Activated CD4-positive, alpha-beta T cell treated with anti-CD3 and anti-CD28 coated beads, Interleukin-2, Interleukin-6, amounts not matched to agents 100 ng/mL and 50 ng/mL, durations not matched to agents 16 hours and 8 hours (primary cell): ENCODE measurements around the gene DCP1B.

Experiments used
- DNase-seq: peaks from one replicate; pipeline ENCODE4 v3.0.0-alpha.2; 2020

Gene DCP1B

DNA sequence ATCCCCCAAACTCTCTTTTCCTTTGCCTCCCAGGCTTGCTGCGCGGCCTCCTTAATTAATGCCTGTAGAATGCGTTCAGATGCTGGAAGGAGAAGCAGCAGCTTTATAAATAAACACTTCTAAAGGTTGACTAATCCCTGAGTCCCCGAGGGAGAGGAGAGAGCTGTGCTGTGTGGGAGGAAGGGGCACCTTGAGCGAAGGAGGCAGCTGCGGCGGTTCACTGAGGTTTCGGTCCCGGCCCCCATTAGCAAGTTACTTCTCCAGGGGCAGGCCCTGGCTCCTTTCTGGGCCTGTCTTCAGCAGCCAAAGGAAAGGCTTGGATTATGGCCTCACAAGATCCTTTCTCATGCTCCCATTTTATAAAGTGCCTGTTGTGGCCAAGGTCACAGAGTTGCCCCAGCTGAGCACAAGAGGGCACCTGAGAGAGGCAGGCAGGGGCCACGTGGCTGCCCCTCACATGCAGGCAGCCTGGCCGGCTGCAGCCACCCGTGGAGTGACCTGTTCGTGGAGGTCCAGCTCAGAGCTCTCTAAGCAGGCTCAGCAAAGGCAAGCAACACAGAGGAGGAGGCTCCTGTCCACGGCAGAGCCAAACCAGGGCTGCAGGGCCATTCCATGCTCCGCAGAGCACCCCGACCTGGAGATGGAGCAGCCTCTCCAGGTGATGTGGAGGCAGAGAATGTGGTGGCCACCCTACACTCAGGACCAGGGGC, 70.8 kb downstream of the DCP1B start:
- DNase-seq = no peak

DNA sequence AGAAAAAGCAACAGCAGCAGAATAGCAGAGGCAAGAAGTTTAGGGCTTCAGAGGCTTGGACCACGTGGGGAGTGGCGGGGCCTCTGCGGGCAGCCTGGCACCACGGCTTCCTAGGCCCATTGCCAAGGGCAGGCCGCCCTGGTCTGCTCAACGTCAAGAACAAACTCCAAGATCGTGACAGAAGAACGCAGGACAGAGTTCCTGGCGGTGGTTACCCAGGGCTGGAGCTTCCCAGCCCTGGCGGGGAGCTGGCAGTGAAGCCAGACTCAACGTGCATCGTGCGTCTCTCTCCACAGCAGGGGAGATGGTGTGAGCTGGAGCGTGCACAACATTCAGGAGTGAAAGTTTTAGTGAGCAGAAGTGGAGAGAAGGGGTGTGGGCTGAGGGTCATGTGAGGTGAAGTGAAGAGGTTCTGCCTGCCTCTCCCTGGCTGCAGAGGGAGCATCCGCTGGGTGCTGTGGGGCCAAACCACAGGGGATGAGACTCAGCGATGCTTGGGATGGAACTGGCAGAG, 71.9 kb downstream of the DCP1B start:
- no peak for DNase-seq

DNA sequence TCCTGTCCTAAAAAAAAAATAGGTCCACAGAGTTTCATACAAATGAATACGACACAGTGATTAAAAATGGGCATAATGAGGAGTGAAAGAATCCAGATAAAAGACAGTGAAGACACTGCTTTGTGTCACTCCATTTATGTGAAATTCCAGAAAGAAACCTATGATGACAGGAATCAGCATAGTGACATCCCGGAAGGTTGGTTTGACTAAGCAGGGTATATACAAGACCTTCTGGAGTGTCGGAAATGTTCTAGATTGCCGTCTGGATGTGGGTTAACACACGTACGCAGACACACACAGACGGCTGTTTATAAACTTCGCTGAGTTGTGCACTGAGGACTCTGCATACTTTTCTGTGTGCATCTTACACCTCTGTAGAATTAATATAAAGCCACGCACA, 72.6 kb downstream of the DCP1B start:
- DNase-seq = no peak

DNA sequence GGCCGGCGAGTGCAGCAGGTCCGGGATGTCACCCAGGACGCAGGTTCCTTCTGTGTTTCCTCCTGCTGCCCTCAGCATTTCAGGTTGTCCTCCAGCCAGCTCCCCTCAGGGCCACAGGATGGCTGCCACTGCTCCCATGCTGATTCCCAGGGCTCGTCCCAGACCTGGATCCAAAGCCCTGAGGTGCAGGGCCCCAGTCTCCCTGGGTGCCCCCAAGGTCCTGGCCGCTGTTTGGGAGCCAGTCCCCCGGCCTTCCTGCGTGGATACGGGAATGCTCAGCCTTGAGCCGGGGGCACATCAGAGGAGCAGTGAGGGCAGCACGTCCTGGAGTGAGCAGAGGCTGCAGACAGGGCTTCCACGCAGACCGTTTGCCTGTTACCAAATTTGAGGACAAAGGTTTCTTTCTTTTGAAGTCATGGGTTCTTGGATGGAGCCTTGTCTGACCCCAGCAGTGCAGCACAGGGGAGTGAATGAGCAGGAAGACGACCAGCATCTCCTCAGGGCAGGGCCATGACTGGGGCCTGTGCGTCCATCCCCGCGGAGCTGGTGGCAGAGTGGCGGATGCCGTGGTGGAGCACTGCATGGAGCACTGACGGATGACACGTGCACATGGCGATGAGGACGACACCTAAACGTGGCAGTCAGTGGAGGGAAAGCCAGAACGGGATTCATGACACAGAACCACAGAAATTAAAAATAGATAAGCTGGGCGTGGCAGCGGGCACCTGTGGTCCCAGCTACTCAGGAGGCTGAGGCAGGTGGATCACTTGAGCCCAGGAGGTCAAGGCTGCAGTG, 73.3 kb downstream of the DCP1B start:
- DNase-seq = no peak

DNA sequence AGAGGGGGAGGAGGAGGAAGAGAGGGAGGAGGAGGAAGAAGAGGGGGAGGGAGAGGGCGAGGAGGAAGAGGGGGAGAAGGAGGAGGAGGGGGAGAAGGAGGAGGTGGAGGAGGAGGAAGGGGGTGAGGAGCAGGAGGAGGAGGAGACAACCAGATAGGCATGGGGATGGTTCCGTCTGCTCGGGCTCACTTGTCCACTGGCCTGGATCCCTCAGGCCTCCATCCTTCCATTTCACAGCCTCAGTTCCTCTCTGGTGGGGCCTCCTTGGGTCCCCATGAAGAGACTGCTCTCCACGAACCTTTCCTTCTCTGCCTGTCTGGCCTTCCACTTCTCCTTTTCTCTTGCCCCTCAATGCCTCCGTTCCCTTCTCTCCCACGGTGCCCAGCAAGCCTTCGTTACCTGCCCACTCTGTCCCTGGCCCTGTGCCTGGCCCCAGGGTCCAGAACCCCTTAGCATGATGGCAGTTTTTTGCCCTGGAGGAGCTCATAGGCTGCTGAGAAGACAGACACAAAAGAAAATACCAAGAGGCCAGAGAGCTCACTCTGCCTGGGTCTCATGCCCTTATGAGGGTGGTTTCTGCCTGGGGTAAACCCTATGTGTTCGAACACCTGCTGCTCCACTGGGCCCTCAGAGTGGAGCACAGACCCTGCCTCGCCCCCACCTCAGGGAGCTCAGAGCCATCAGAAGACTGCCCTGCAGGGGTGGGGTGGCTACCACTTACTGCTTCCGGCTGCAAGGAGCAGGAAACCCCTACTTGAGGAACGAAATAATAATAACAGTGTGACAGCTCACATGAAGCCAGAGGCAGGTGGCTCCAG, 74.1 kb downstream of the DCP1B start:
- no peak for DNase-seq

DNA sequence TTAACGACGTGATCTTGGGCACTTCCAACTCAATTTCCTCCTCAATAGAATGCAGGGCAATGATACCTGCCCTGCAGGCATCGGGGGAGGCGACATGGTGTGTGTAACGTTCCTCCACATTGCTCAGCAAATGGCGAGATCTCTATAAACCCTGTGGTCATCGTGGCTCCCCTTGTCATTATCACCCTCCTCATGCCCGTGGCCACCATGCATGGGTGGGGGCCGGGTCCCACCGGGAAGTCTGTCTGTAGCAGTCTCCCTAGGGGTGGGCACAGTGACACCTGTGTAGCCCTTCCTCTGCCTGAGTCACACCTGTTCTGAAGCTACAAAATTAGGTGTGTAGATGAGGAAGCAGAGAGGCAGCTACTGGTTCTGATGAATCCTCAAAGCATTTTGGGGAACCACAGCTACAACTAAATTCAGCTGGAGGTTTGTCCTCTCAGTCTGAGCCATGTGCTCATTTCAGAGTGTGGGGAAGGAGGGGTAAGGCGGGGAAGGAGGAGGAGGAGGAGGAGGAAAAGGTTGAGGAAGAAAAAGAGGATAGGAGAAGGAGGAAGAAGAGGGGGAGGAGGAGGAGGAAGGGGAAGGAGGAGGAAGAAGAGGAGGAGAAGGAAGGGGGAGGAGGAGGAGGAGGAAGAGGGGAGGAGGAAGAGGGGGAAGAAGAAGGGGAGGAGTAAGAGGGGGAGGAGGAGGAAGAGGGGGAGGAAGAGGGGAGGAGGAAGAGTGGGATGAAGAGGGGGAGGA, 74.8 kb downstream of the DCP1B start:
- DNase-seq = no peak

DNA sequence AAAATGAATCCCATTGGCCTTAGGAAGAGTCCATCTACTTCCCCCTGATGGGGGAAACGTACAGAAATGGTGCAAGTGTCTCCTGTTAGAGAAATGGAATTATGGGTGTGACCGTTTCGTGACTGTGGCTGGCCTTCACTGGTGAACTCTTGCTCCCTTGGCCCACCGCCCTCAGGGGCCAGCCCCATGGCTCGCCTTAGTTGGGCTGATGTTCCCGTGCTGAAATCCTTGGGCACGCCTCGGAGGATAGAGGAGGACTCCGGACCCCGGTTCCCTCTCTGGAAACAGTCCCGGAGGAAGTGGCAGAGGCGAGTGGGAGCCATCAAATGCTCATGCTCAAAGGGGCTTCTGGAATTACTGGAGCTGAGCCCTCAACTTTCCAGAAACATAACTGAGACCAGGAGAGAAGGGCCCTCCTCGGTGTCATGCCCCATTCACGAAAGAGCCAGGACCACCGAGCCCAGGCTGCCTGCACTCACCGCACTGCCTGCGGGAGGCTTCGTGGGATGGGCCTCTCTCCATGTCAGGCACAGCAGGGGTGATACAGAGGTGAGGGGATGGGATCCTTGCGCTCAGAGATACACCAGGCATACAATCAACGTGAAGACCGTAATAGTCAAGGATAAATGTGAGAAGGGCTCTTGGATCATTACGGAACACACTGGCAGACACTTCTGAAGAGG, 75.7 kb downstream of the DCP1B start:
- DNase-seq = no peak

DNA sequence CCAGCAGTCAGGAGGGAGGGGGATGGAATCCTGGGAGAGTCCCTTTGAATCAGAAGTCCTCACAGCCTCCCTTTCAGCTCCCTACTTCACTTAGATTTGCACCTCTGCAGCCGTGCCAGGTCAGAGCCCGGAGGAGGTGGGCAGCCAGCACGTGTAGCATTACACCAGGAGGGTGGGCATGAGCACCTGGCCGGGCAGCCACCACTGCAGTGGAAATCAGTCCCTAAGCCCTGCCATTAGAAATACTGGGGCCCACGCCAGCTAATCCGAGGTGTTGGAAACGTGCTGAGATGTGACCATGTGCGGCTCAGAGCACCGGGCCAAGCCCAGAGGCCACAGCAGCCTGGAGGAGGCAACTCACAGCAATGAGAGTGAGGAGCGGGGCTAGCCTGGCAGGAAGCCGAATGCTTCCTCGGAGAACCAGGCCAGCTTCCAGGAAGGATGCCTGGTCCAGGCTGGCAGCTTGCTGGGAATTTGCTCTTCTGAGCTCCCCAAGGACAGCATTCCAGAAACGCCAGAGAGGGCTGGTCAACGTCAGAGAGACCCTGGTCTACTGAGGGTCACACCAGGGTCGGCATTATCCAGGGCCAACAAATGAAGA, 76.4 kb downstream of the DCP1B start:
- no peak for DNase-seq

DNA sequence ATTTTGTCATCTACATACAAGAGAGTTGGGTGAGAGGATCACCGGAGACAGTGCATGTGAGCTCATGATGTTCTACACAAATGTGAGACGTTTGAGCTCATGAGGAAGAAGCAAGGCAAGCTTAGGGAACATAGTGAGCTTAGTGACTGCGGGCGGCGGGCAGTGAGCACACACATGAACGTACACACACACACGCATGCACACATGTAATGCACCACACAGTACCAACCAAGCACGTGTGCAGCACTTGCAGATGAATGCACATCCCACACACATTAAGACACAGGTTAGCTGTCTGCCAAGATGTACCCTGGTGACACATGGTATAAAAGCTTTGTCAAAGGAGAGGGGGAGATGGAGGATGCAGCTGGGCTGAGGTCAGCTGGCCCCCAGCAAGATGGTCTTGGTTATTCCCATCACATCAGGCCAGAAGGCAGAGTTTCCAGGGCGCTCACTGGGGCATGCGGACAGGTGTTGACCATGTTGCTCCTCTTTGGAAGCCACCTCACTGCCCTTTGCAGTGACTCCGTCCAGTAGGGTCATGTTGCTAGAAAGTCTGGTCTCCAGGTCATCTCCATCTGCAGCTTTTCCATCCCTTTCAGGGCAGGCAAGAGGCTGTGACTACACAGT, 77.1 kb downstream of the DCP1B start:
- DNase-seq = no peak

DNA sequence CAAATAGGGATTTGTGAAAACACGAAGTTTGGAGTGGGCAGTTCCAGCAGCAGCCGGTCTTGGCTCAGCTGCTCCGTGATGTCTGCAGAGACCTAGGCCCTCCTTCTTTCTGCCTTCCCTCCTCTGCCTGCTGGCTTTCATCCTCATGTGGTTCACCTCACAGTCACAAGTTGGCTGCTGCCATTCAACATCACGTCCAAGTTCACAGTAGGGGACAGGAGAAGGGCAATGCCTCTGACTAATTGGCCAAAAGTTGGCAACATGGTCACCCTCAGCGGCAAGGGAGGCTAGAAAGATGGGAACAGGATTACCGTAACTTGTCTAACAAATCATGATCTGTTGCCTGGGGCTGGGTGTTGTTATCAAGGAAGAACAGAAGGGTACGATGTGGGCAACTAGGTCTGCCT, 78.0 kb downstream of the DCP1B start:
- no peak for DNase-seq

DNA sequence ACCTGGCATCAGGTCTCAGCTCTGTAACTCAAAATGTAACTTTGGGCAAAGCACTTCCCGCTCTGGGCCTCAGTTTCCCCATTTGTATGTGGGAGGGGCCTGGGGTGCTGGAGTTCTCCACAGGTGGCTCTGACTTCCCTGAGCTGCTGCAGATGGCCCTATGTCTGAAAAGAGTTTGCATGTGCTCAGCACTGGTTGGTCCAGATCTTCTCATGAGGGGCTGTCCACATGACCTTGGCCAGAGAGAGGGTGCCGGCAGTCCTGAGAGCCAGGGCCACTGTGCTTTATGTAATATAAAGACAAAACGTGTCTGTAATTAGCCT, 78.6 kb downstream of the DCP1B start:
- DNase-seq = no peak

DNA sequence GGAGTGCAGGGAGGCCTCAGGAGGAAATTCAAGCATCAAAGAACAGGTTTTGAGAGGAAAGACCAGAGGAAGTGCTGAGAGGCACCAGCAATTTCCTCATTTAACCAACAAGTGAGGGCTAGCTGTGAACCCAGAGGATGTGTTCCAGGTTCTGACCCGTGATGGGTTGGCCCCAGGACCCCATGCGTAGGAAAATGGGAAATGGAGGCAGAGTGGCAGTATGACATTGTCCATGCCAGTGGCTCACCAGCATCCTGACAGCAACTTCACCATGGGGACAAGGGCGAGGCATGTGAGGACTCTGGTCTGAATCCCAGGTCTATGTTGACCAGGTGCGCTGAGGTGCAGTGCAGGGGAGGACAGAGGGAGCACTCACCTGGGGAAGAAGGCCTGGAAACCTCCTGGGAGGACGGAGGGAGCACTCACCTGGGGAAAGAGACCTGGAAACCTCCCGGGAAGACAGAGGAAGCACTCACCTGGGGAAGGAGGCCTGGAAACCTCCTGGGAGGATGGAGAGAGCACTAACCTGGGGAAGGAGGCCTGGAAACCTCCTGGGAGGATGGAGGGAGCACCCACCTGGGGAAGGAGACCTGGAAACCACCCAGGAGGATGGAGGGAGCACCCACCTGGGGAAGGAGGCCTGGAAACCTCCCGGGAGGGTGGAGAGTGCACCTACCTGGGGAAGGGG, 79.1 kb downstream of the DCP1B start:
- no peak for DNase-seq

DNA sequence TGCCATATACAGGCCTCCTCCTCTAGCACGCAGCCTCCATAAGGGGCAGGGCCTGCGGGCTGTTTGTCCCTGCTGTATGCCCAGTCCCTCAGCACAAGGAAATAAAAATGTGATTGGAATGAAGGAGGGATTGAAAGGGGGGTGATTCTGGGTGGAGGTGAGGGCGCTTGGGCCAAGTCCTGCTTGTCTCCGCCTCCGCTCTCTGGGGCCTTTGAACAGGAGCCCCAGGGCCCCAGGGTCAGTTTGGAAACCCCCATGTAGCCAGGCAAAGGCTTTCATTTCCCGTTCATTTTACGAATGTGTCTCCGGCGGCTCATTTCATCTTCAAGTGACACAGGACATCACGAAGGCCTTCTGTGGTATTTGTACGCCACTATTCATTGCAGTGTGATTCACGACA, 81.3 kb downstream of the DCP1B start:
- no peak for DNase-seq

DNA sequence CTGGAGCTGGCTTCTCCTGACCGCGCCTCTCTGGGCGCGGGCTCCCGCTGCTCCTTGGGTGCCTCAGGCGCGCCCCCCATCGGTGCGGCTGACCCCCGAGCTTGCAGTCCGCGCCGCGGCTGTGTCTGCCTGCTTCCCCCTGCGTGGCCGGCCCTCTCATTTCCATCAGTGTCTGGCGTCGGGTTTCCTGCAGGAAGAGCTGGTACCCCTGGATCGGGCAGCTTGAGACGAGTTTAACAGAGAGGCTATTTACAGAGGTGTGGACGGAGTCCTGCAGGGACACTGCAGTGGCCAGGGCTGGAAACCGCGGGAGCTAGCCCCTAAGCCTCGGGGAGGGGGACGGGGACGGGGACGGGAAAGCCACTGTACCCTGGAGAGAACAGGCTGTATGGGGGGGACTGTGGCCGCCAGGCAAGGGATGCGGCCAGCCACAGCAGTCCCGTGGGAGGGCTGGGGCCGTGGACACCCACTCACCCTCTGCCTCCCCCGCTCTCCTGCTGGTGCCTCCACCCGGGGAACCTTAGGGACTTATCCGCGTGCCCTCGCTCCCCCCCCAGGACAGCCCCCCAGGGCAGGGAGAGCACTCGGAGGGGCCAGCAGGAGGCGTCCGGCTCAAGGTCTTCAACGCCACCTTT, 82.1 kb downstream of the DCP1B start:
- peak; percentile 19 for DNase-seq

DNA sequence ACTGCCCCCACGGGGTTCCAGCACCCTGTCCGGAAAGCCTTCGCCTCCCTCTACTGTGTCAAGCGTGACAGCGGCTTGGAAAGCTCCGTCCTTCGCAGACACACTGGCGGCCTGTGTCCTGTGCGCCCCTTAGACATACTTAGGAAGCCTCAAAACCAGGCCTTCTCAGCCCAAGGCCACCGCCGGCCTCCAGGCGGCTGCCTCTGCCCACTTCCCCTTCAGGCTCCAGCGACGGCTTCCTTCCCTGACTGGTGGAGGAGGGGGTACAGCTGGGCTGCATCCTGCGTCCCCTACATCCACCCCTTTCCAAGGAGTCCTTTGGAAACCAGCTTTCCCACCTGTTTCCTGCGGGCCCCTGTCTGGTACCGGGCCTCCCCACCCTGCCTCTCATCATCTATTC, 83.3 kb downstream of the DCP1B start:
- DNase-seq = no peak

DNA sequence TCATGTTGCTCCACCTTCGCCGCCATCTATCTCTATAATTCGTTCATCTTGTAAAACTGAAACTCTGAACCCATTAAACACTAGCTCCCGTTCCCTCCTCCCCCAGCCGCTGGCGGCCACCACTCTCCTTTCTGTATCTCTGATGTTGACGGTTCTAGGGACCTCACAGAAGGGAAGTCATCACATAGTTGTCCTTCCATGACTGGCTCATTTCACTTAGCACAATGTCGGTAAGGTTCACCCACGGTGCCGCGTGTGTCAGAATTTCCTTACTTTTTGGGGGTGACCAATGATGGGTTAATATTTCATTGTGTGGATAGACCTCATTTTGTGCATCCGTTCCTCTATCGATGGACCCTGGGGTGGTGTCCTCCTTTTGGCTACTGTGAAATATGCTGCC, 83.8 kb downstream of the DCP1B start:
- no peak for DNase-seq

DNA sequence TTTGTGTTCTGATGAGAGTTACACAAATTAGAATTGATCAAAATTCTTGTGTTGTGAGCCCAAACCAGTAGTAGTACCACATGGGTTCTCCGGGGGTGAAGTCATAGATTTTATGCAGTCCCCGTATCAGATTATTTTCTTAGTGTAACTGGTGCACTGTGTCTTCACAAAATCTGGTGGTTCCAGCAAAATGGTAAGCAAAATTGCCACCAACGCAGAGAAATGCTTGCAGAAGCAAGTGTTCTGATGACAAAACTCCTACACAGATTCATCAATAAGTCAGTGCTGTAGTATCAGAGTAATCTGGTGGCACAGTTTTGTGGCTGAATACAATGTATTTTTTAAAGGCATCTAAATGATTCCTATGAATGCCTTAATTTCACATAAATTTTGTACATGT, 84.5 kb downstream of the DCP1B start:
- no peak for DNase-seq

DNA sequence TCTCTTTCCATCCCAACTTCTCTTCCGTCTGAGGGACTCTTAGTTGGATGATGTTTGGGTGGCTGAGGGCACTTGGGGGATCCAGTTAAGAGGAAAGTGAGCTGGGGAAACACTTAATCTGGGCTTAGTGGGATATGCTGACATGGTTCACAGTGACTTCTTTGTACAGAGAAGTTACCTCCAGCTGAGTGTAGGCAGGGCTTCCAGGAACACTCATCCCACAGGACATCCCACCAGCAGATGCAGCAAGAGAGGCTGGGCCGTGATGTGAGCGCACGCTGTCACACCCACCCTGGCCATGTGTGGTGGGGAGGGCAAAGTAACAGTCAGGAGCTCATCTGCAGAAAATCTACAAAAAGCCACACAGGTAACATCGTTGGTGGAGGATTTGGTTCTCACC, 85.0 kb downstream of the DCP1B start:
- no peak for DNase-seq

DNA sequence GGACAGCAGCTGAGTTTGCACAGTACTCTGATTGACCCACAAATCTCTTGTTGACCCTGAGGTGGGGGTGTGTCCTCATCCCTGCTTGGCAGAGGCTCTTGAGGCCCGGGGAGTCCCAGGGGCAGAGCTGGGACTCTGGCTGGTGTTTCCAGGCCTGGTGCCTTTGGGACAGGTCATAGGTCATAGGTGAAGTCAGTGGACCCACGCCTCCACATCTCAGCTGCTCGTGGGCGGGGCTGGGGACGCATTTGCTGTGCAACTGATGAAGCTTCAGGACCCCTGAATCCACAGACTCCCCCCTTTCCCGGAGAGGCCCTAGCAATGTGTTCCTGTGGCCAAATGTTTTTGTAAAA, 85.4 kb downstream of the DCP1B start:
- no peak for DNase-seq
